Muscle layer of duodenum (tissue), 2 donors: ENCODE results near the gene CHMP3.
"Not testable (repeated sequence)": the region's sequence is repeated elsewhere in the genome, so short reads cannot be mapped to it uniquely, and the experiment has no call there.

Source experiments
- H3K27ac ChIP-seq: one replicate; pipeline ENCODE4 v1.7.0; 2013; ENCODE audit warnings: mild to moderate bottlenecking, low read length
- H3K27me3 ChIP-seq: one replicate; pipeline ENCODE4 v1.7.0; 2013; ENCODE audit warnings: low read depth, mild to moderate bottlenecking, control low read depth, low read length
- H3K36me3 ChIP-seq, 2 donors: one replicate each; pipeline ENCODE4 v1.7.0; 2013; ENCODE audit warnings: low read length in 2 of 2, control low read depth in 1 of 2, mild to moderate bottlenecking in 1 of 2; ENCODE audit not compliant: insufficient read depth in 2 of 2, control insufficient read depth in 1 of 2
- H3K4me1 ChIP-seq, 2 donors: one replicate each; pipeline ENCODE4 v1.7.0; 2013; ENCODE audit warnings: low read length in 2 of 2, mild to moderate bottlenecking in 2 of 2, control low read depth in 1 of 2, moderate library complexity in 1 of 2; ENCODE audit not compliant: insufficient read depth in 2 of 2, control insufficient read depth in 1 of 2
- H3K4me3 ChIP-seq, 2 donors: one replicate each; pipeline ENCODE4 v1.7.0; 2013; ENCODE audit warnings: low read length in 2 of 2, low read depth in 1 of 2, mild to moderate bottlenecking in 1 of 2
- H3K9me3 ChIP-seq, 2 donors: one replicate each; pipeline ENCODE4 v1.7.0; 2013; ENCODE audit warnings: low read length in 2 of 2, control low read depth in 1 of 2, mild to moderate bottlenecking in 1 of 2; ENCODE audit not compliant: control insufficient read depth in 1 of 2
- donor health status: healthy.

Gene CHMP3

GRCh38 chr2:86548913-86549396 lies 14.3 kb downstream of the CHMP3 start:
- not testable (repeated sequence) for H3K4me3 ChIP-seq, H3K4me1 ChIP-seq, H3K27me3 ChIP-seq, H3K36me3 ChIP-seq, H3K9me3 ChIP-seq, H3K27ac ChIP-seq

GRCh38 chr2:86548165-86548912 lies 14.9 kb downstream of the CHMP3 start:
- not testable (repeated sequence) for H3K36me3 ChIP-seq, H3K9me3 ChIP-seq, H3K27me3 ChIP-seq, H3K27ac ChIP-seq, H3K4me3 ChIP-seq, H3K4me1 ChIP-seq

GRCh38 chr2:86545296-86545924 lies 17.8 kb downstream of the CHMP3 start:
- not testable (repeated sequence) for H3K4me1 ChIP-seq, H3K9me3 ChIP-seq, H3K36me3 ChIP-seq, H3K27ac ChIP-seq, H3K27me3 ChIP-seq, H3K4me3 ChIP-seq

GRCh38 chr2:86544278-86545099 lies 18.8 kb downstream of the CHMP3 start:
- not testable (repeated sequence) for H3K36me3 ChIP-seq, H3K9me3 ChIP-seq, H3K4me1 ChIP-seq, H3K27me3 ChIP-seq, H3K4me3 ChIP-seq, H3K27ac ChIP-seq

- H3K9me3 ChIP-seq, result no peaks in the 10 kb centered on the region
- H3K27me3 ChIP-seq, result no peaks in the 10 kb centered on the region
- no peaks in the 10 kb centered on the region for H3K4me1 ChIP-seq
- no peak overlapping the region for H3K27ac ChIP-seq
- no peaks in the 10 kb centered on the region for H3K36me3 ChIP-seq
- no peak overlapping the region for H3K4me3 ChIP-seq
Measured at GRCh38 chr2:86543793-86544192, 19.4 kb downstream of the CHMP3 start.

- Histone ChIP-seq H3K27me3 (no peaks in the 10 kb centered on the region), H3K4me3 (no peak overlapping the region), H3K36me3 (no peaks in the 10 kb centered on the region), H3K9me3 (no peaks in the 10 kb centered on the region), H3K27ac (no peak overlapping the region), H3K4me1 (no peaks in the 10 kb centered on the region)
Measured at GRCh38 chr2:86543335-86543734, 19.9 kb downstream of the CHMP3 start.

GRCh38 chr2:86542814-86543213 lies 20.4 kb downstream of the CHMP3 start:
- no peaks in the 10 kb centered on the region for H3K9me3 ChIP-seq
- no peak overlapping the region for H3K4me3 ChIP-seq
- H3K36me3 ChIP-seq, result no peaks in the 10 kb centered on the region
- H3K27me3 ChIP-seq, result no peaks in the 10 kb centered on the region
- no peak overlapping the region for H3K27ac ChIP-seq
- H3K4me1 ChIP-seq, result no peaks in the 10 kb centered on the region

- no peak overlapping the region for H3K27ac ChIP-seq
- no peaks in the 10 kb centered on the region for H3K4me1 ChIP-seq
- H3K9me3 ChIP-seq, result no peaks in the 10 kb centered on the region
- H3K27me3 ChIP-seq, result no peaks in the 10 kb centered on the region
- no peak overlapping the region for H3K4me3 ChIP-seq
- no peaks in the 10 kb centered on the region for H3K36me3 ChIP-seq
Measured at GRCh38 chr2:86541334-86541733, 21.9 kb downstream of the CHMP3 start.

- Histone ChIP-seq H3K27ac (no peak overlapping the region), H3K9me3 (no peaks in the 10 kb centered on the region), H3K4me3 (no peak overlapping the region), H3K36me3 (no peaks in the 10 kb centered on the region), H3K27me3 (no peaks in the 10 kb centered on the region), H3K4me1 (no peaks in the 10 kb centered on the region)
Measured at GRCh38 chr2:86533589-86533988, 29.7 kb downstream of the CHMP3 start.

- H3K9me3 ChIP-seq, result no peaks in the 10 kb centered on the region
- H3K4me1 ChIP-seq, result no peaks in the 10 kb centered on the region
- H3K27me3 ChIP-seq, result no peaks in the 10 kb centered on the region
- H3K36me3 ChIP-seq, result peaks cover 5 to 19% of the 10 kb centered on the region in 2 donors
- no peak overlapping the region for H3K27ac ChIP-seq
- H3K4me3 ChIP-seq, result no peak overlapping the region
Measured at GRCh38 chr2:86525421-86526340, 37.6 kb downstream of the CHMP3 start.

GRCh38 chr2:86523491-86523890 lies 39.8 kb downstream of the CHMP3 start:
- no peaks in the 10 kb centered on the region for H3K9me3 ChIP-seq
- no peaks in the 10 kb centered on the region for H3K27me3 ChIP-seq
- no peak overlapping the region for H3K27ac ChIP-seq
- peaks cover 5 to 19% of the 10 kb centered on the region in 2 donors for H3K36me3 ChIP-seq
- no peaks in the 10 kb centered on the region for H3K4me1 ChIP-seq
- H3K4me3 ChIP-seq, result no peak overlapping the region
